Heart left ventricle (tissue), 13 donors: ENCODE data around the gene UBQLN1.

ENCODE experiments used
- CTCF ChIP-seq, 12 donors: fragments of 200-600 bp; sonication (generic) in 4 of 12; IDR thresholded peaks; one replicate each; pipeline versions ENCODE4 v1.5.0 to v1.8.0; 2018 to 2022; ENCODE audit warnings: antibody characterized with exemption in 12 of 12, mild to moderate bottlenecking in 5 of 12
- POLR2A ChIP-seq, 2 donors: fragments of 450-650 bp; IDR thresholded peaks; one replicate each; pipeline ENCODE4 v1.6.1; 2017; ENCODE audit warnings: antibody characterized with exemption in 2 of 2, mild to moderate bottlenecking in 2 of 2, moderate library complexity in 2 of 2
- donor health status: ischemic (EF 13 %, LVEDD 7.1; RV severe dilation, severe dysfunction).
- donor health status: DM: no; HTN: yes; CAD: no.
- donor health status: DM: no; HTN: no; CAD: no.
- donor health status: ischemic (EF 25% LVEDD 6.9; RV normal size, moderate dysfunction).
- donor health status: ischemic (EF 25% LVEDD 5.7; RV mildly dilated, moderate dysfunction).
- donor health status: ischemic (EF 35%, LVEDD 5.7; RV mildly dilated, moderate dysfunction).
- donor health status: nonischemic (EF 11% LVEDD 7.7; RV severe dilation, severe dysfunction).
- donor health status: DM: yes; HTN: yes; CAD: no.
- donor health status: PGD.
- donor health status: ischemic (EF 29% LVEDD 5.4; RV normal size, mild dysfunction).
- donor health status: nonischemic (EF 23%, LVEDD 6.1; RV moderate dilation, normal function).

GRCh38 chr9:83744206-83744605, 36.4 kb upstream of the UBQLN1 start:
- TF ChIP-seq CTCF (IDR thresholded peaks at IDR 0.05) (no peak), POLR2A (IDR thresholded peaks at IDR 0.05) (no peak)
